Thyroid gland (tissue), 4 donors: ENCODE measurements around the gene COL26A1. TPM values are rescaled to one million over a fixed set of nuclear protein-coding genes. Genes with fewer than 3 reads are reported as not detected.

Experiments used
- DNase-seq, 2 donors: peaks; one replicate each; pipeline ENCODE4 v3.0.0-alpha.2; 2019
- H3K27ac ChIP-seq, 3 donors: fragments of 200-600 bp; sonication (generic); 1 replicate in 2 of 3; 2 replicates in 1 of 3; pipeline ENCODE4 v1.5.1; 2016 to 2019; ENCODE audit warnings: mild to moderate bottlenecking in 1 of 3, moderate library complexity in 1 of 3
- H3K27me3 ChIP-seq: fragments of 200-600 bp; sonication (generic); one replicate; pipeline ENCODE4 v1.5.1; 2019
- H3K36me3 ChIP-seq, 2 donors: fragments of 200-600 bp; sonication (generic); one replicate each; pipeline ENCODE4 v1.5.1; 2016 to 2019
- H3K4me1 ChIP-seq, 2 donors: fragments of 200-600 bp; sonication (generic); one replicate each; pipeline ENCODE4 v1.5.1; 2017 to 2019
- H3K4me3 ChIP-seq, 3 donors: fragments of 200-600 bp; sonication (generic); replicated peaks in 1 of 3; 1 replicate in 2 of 3; 2 replicates in 1 of 3; pipeline ENCODE4 v1.5.1; 2016; ENCODE audit warnings: mild to moderate bottlenecking in 1 of 3
- H3K9me3 ChIP-seq: fragments of 200-600 bp; sonication (generic); one replicate; pipeline ENCODE4 v1.5.1; 2017
- CTCF ChIP-seq, 6 experiments: fragments of 200-600 bp in 3 of 6; fragments of 450-650 bp in 3 of 6; sonication (generic) in 3 of 6; IDR thresholded peaks; one replicate each; pipeline ENCODE4 v1.5.1; 2016 to 2019; ENCODE audit warnings: antibody characterized with exemption in 6 of 6, mild to moderate bottlenecking in 2 of 6, inconsistent platforms in 1 of 6, moderate library complexity in 1 of 6
- POLR2A ChIP-seq, 2 donors: fragments of 450-650 bp; IDR thresholded peaks; one replicate each; pipeline ENCODE4 v1.6.1; 2017; ENCODE audit warnings: antibody characterized with exemption in 2 of 2, mild to moderate bottlenecking in 2 of 2, moderate library complexity in 1 of 2
- WGBS, 2 donors: methylation state at CpG; one replicate each; pipeline ENCODE4 v1.1.5; 2017; 5-methylcytosine and 5-hydroxymethylcytosine counted together
- intact Hi-C: fragments of 100-400 bp; cut with DNase I; formaldehyde crosslinking; loops from one replicate; pipeline ENCODE4 v1.15.1; 2023
- total RNA-seq, 4 donors: library from RNA; depleted of rRNA; stranded (reverse); fragments of >200 nt; gene quantifications; one replicate each; pipeline ENCODE4 v1.2.3, GENCODE V29; 2016

Gene COL26A1
- total RNA-seq, 4 donors from 2014 or later = not detected

GRCh38 chr7:101363196-101363733 is 590 bp downstream of the COL26A1 start:
- Histone ChIP-seq H3K27ac (no peak overlapping the region), H3K27me3 (no peaks in the 10 kb centered on the region), H3K4me3 (peak overlapping the region in 2 of 3 donors; percentile 7 to 39), H3K9me3 (no peaks in the 10 kb centered on the region), H3K36me3 (no peaks in the 10 kb centered on the region), H3K4me1 (peaks cover 0 to 20% of the 10 kb centered on the region in 2 donors)
- no peak for TF ChIP-seq POLR2A (IDR thresholded peaks at IDR 0.05)
- no peak for TF ChIP-seq CTCF (IDR thresholded peaks at IDR 0.05)
- DNase-seq = no peak
- 0% methylated on average over 8 of the region's 46 CpGs for WGBS, 2 donors
- intact Hi-C loops = loop anchor here (5.0 to 10.0 kb wide), 2 partner anchors 52 to 174 kb away; no protein-coding TSS in a partner anchor

GRCh38 chr7:101363734-101364374 is 1.2 kb downstream of the COL26A1 start:
- peak; percentile 67 to 68 for DNase-seq
- Histone ChIP-seq H3K4me3 (peak overlapping the region in 2 of 3 donors; percentile 7 to 39), H3K27ac (no peak overlapping the region), H3K4me1 (peaks cover 0 to 20% of the 10 kb centered on the region in 2 donors), H3K27me3 (no peaks in the 10 kb centered on the region), H3K36me3 (no peaks in the 10 kb centered on the region), H3K9me3 (no peaks in the 10 kb centered on the region)
- intact Hi-C loops = loop anchor here (5.0 to 10.0 kb wide), 2 partner anchors 51 to 173 kb away; no protein-coding TSS in a partner anchor
- TF ChIP-seq POLR2A (IDR thresholded peaks at IDR 0.05) (no peak), CTCF (IDR thresholded peaks at IDR 0.05) (peak; percentile 62 to 91 (median 82))
- 3 to 5% methylated on average over 20 to 29 of the region's 52 CpGs for WGBS, 2 donors

GRCh38 chr7:101365956-101366355 is 3.3 kb downstream of the COL26A1 start:
- no peak for TF ChIP-seq CTCF (IDR thresholded peaks at IDR 0.05)
- no peak for TF ChIP-seq POLR2A (IDR thresholded peaks at IDR 0.05)
- intact Hi-C loops = loop anchor here (10.0 kb wide), 1 partner anchor 49 kb away; no protein-coding TSS in a partner anchor
- 89 to 100% methylated on average over 2 of the region's 2 CpGs for WGBS, 2 donors
- no peak overlapping the region for H3K4me3 ChIP-seq
- H3K36me3 ChIP-seq = no peaks in the 10 kb centered on the region
- peaks cover 0 to 20% of the 10 kb centered on the region in 2 donors for H3K4me1 ChIP-seq
- no peaks in the 10 kb centered on the region for H3K27me3 ChIP-seq
- no peak for DNase-seq
- H3K9me3 ChIP-seq = no peaks in the 10 kb centered on the region
- no peak overlapping the region for H3K27ac ChIP-seq

- no peak overlapping the region for H3K27ac ChIP-seq
- WGBS, 2 donors = 90 to 91% methylated on average over 1 of the region's 1 CpG
- no peak overlapping the region for H3K4me3 ChIP-seq
- H3K36me3 ChIP-seq = no peaks in the 10 kb centered on the region
- TF ChIP-seq CTCF (IDR thresholded peaks at IDR 0.05) (no peak), POLR2A (IDR thresholded peaks at IDR 0.05) (no peak)
- no peaks in the 10 kb centered on the region for H3K27me3 ChIP-seq
- H3K9me3 ChIP-seq = no peaks in the 10 kb centered on the region
- DNase-seq = no peak
- H3K4me1 ChIP-seq = peaks cover 0 to 16% of the 10 kb centered on the region in 2 donors
- intact Hi-C loops = loop anchor here (10.0 kb wide), 1 partner anchor 47 kb away; no protein-coding TSS in a partner anchor
Measured at GRCh38 chr7:101367676-101368075, 5.0 kb downstream of the COL26A1 start.
